GM19238 (cell line): ENCODE measurements around the gene ZNF486.
"Not testable (repeated sequence)": the region's sequence is repeated elsewhere in the genome, so short reads cannot be mapped to it uniquely, and the experiment has no call there.

Experiments used
- DNase-seq: peaks from one replicate; pipeline ENCODE4 v3.0.0; 2011; ENCODE audit warnings: low spot score; ENCODE audit not compliant: insufficient read length

The ZNF486 gene

DNA sequence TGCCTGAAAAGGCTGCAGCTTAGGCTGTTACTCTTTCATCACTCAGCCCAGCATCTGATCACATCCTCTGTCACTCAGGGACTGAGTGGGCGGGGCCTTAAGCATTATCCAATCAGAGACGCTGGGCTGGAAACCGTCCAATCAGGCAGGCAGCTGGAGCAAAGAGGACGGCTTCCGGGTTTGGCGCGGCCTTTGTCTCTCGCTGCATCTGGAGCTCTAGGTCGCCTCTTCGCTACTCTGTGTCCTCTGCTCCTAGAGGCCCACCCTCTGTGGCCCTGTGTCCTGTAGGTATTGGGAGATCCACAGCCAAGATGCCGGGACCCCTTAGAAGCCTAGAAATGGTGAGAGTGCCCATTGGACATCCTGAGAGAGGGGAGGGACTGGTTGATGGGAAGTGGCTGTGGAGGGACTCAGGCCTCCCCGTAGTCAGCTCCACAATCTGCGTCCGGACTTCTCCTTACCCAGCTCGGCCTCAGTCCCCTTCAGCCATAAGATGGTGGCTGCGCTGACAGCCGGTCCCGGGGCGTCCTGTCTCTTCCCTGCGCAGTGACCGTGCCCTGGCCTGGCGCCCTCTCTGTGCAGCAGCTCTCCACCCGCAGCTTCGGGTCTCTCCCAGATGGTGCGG is at the start of gene ZNF486:
ZNF486 (plus strand) TSS at position 195 of the 625 bp plus-strand sequence; CDS start at position 312, 117 bp downstream.
- peak; percentile 46 for DNase-seq

DNA sequence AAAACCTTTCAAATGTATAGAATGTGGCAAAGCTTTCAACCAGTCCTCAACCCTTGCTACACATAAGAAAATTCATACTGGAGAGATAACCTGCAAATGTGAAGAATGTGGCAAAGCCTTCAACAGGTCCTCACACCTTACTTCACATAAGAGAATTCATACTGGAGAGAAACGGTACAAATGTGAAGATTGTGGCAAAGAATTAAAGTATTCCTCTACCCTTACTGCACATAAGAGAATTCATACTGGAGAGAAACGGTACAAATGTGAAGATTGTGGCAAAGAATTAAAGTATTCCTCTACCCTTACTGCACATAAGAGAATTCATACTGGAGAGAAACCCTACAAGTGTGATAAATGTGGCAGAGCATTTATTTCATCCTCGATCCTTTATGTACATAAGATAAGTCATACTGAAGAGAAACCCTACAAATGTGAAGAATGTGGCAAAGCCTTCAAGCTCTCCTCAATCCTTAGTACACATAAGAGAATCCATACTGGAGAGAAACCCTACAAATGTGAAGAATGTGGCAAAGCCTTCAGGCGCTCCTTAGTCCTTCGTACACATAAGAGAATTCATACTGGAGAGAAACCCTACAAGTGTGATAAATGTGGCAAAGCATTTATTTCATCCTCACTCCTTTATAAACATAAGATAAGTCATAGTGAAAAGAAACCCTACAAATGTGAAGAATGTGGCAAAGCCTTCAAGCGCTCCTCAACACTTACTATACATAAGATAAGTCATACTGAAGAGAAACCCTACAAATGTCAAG is 48.8 kb upstream of the ZNF486 start:
- not testable (repeated sequence) for DNase-seq

DNA sequence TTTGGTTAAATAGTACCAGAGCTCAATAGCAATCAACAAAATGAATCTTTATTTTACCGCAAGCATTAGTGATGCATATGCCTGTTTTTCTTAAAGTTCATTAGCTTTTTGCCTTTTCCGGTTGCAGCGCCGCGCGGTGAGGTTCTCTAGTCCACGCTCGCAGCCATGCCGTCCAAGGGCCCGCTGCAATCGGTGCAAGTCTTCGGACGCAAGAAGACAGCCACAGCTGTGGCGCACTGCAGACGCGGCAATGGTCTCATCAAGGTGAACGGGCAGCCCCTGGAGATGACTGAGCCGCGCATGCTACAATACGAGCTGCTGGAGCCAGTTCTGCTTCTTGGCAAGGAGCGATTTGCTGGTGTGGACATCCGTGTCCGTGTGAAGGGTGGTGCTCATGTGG is 42.1 kb upstream of the ZNF486 start:
- no peak for DNase-seq

DNA sequence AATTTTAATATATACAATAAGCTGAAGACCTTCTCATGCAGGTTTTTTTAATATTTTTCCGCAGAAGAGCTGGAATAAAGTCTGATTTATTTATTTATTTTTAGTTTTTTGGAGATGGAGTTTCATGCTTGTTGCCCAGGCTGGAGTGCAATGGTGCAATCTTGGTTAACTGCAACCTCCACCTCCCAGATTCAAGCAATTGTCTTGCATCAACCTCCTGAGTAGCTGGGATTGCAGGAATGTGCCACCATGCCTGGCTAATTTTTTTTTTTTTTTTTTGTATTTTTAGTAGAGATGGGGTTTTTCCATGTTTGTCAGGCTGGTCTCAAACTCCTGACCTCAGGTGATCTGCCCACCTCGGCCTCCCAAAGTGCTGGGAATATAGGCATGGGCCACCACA is 34.1 kb upstream of the ZNF486 start:
- DNase-seq, result not testable (repeated sequence)

DNA sequence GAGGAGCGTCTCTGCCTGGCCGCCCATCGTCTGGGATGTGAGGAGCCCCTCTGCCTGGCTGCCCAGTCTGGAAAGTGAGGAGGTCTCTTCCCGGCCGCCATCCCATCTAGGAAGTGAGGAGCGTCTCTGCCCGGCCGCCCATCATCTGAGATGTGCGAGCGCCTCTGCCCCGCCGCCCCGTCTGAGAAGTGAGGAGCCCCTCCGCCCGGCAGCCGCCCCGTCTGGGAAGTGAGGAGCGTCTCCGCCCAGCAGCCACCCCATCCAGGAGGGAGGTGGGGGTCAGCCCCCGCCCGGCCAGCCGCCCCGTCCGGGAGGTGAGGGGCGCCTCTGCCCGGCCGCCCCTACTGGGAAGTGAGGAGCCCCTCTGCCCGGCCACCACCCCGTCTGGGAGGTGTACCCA is 29.3 kb upstream of the ZNF486 start:
- DNase-seq, result not testable (repeated sequence)

DNA sequence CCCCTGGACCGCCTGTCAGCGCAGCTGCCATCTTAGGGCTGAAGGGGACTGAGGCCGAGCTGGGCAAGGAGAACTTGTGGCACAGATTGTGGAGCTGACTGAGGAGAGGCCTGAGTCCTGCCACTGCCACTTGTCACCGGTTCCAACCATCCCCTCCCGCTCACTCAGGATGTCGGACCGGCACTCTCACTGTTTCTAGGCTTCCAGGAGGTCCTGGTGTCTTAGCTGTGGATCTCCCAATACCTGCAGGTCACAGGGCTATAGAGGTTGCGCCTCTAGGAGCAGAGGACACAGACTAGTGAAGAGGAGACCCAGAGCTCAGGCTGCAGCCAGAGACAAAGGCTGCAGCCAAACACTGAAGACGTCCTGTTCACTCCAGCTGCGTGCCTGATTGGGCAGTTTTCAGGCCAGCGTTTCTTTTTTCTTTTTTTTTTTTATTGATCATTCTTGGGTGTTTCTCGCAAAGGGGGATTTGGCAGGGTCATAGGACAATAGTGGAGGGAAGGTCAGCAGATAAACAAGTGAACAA is 15.3 kb upstream of the ZNF486 start:
- no peak for DNase-seq

DNA sequence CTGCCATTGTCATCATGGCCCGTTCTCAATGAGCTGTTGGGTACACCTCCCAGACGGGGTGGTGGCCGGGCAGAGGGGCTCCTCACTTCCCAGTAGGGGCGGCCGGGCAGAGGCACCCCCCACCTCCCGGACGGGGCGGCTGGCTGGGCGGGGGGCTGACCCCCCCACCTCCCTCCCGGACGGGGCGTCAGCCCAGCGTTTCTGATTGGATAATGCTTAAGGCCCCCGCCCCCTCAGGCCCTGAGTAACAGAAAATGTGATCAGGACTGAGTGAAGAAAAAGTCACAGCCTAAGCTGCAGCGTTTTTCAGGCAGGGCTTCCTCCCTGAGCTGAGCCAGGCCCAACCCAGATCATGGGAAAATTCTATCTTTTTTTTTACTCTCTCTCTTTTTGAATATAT is 14.5 kb upstream of the ZNF486 start:
- DNase-seq, result not testable (repeated sequence)

DNA sequence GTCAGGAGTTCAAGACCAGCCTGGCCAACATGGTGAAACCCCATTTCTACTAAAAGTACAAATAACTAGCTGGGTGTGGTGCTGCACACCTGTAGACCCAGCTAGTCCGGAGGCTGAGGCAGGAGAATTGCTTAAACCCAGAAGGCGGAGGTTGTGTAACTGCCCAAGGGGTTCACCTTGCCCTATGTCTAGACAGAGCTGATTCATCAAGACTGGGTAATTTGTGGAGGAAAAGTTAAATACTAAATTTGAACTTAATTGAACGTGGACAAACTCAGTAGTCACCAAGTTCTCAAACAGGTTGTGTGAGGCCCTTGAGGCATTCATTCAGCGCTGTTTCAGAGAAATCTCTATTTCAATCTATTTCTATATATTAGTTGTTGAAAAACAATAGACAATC is 13.7 kb upstream of the ZNF486 start:
- no peak for DNase-seq

DNA sequence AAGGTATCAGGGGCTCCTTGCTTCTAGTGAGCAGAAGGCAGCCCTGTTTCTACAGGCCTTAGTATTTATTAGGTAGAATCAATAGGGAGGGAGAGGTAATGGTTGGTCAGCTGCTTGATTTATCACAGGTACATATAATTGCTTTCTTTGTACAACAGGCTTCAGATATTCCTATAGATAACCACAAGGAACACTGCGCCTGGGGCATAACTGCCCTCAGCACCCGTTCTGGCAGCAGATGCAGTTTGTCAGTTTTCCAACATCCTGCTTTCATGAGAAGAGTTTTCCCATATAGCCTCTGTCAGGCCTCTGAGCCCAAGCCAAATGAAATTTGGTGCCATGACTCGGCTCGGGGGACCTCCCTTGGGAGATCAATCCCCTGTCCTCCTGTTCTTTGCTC is 12.4 kb upstream of the ZNF486 start:
- DNase-seq, result no peak

DNA sequence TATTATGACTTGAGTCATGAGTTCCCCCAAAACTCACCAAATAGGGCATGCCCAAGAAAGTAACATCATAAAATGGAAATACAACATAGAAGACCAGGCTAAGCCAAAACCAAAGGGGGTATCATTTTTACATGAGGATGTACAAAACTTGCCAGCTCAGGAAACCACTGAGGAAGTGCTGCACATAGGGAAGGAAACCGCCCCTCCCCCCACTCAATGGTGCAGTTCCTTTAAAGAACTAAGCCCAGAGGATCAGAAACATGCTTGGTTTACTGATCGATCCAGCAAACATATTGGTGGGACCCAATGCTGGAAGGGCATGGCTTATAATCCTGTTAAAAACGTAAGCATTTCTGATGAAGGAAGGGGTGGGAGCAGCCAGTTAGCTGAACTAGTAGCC is 4.2 kb upstream of the ZNF486 start:
- no peak for DNase-seq

DNA sequence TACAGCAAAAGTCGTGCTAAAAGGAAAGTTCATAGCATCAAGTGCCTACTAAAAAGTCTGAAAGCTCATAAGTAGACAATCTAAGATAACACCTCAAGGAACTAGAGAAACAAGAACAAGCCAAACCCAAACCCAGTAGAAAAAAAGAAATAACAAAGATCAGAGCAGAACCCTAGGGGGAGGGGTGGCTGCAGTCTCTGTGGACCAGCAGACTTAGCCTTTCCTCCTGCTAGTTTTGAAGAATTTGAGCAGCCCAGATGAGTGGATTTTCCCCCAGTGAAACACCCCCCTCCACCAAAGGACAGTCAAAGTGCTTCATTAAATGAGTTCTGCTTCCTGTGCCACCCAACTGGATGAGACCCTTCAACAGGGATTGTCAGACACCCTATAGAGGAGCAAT is 2.6 kb upstream of the ZNF486 start:
- DNase-seq, result no peak

DNA sequence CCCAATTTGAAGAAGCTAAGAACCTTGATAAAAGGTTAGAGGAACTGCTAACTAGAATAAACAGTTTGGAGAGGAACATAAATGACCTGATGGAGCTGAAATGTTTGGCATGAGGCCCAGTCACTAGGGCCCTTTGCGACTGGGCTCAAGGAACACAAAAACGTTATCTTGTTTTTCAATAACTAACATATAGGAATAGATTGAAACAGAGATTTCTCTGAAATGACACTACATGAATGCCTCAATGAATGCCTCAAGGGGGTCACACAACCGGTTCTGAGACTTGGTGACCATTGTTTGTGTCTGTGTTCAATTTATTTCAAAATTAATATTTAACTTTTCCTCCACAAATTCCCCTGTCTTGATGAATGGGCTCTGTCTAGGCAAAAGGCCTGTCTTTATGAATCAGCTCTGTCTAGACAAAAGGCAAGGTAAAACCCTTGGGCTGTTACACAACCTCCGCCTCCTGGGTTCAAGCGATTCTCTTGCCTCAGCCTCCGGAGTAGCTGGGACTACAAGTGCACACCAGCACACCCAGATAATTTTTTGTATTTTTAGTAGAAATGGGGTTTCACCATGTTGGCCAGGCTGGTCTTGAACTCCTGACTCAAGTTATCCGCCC is 932 bp upstream of the ZNF486 start:
- DNase-seq, result no peak

DNA sequence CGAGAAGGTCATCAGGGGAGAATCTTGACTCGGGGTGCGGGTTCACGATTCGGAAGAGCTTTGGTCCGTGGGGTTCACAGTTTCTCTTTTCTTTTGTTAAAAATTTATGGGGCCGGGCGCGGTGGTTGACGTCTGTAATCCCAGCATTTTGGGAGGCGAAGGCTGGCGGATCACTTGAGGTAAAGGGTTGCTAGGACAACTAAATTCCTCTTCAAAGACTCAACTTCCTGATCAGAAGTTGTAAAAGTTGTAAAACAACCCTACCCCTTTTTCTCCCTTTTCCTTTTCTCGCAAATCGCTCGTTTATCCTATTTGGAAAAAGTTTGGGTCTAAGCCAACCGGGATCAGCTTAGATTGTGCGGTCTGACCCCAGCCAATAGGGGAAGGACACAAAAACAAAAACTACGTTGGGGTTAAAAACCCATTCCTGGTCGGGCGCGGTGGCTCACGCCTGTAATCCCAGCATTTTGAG is 673 bp downstream of the ZNF486 start:
- no peak for DNase-seq

DNA sequence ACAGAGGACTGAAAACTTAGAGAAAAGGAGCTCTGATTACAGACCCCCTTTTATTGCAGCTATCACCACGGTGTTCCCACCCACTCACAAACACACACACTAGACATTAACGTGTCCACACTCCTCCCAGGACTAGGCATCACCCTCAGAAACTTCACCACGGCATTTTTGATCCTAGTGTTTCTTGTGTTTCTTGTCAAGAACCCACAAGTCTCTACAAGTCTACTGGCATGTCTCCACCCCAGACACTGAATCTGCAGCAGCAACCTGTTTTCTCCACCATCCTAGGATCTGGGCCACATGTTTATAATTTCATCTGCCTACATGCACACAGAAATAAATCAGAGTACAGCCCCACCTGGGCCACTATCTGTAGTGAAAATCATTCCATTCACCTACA is 4.3 kb downstream of the ZNF486 start:
- no peak for DNase-seq

DNA sequence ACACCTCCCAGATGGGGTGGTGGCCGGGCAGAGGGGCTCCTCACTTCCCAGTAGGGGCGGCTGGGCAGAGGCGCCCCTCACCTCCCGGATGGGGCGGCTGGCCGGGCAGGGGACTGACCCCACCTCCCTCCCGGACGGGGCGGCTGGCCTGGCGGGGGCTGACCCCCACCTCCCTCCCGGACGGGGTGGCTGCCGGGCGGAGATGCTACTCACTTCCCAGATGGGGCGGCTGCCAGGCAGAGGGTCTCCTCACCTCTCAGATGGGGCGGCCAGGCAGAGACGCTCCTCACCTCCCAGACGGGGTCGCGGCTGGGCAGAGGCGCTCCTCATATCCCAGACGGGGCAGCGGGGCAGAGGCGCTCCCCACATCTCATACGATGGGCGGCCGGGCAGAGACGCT is 8.8 kb downstream of the ZNF486 start:
- DNase-seq, result not testable (repeated sequence)

DNA sequence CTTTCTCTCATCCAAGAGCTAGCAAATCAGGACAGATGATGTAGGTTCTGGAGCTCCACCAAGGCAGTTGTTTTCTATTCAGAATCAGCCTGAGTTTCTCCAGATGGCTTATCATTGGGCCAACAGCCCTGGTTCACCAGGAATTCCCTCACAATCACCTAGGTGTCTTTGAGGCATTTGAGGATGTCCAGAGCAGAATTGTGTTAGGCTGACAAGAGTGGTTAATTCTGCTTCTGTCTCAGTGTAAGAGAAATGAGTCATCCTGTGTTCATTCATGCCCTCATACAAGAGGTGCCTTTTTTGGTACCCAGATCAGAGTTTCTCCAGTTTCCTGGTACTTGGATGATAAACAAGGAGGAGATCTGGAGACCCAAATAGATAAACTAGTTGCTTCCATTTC is 12.9 kb downstream of the ZNF486 start:
- DNase-seq, result not testable (repeated sequence)

DNA sequence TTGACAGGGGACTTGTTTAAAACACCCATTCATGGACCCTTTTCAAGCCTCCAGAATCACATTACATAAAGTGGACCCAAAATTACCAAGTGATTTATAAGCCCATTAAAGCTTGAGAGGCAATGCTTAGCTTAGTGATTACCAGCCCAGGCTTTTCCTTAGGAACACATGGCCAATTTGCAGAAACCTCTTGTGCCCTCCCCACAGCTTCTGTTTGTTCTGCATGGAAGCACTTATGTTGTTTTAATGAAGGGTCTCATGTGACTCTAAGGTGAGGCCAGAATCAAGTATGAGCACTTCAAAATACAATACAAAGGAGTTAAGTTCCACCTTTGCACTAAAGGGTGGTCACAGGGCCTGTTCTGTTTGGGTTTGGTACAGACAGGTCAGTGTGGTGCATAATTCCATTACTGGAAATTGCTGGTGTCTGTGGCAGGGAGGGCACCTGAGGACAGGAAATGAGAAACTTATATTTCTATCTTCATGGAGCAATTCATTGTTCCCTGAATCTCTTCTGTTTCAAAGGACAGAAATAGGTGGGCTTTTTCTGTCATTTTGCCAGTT is 15.3 kb downstream of the ZNF486 start:
- no peak for DNase-seq

DNA sequence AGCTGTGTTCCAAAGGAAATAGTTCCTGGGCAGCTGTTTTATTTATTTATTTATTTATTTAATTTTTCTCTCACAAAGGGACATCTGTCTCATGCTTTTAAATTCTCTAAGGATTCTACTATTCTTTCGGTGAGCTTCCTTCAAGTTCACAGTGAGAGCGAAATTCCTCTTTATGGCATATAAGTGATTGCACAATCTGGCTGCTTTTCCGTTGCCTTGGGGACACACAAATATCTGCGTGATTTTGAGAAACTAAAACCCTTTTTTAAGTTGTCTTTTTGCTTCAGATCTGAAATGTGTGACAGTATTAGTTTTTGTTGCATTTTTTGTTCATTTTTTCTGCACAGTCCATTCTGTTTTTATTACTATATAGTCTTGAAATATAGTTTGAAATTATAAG is 19.2 kb downstream of the ZNF486 start:
- no peak for DNase-seq

DNA sequence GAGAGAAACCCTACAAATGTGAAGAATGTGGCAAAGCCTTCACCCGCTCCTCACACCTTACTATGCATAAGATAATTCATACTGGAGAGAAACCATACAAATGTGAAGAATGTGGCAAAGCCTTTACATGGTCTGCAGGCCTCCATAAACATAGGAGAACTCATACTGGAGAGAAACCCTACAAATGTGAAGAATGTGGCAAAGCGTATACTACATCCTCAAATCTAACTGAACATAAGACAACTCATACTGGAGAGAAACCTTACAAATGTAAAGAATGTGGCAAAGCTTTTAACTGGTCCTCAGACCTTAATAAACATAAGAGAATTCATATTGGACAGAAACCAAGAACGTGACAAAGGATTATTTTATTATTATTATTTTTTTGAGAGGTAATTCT is 30.7 kb downstream of the ZNF486 start:
- DNase-seq, result no peak

DNA sequence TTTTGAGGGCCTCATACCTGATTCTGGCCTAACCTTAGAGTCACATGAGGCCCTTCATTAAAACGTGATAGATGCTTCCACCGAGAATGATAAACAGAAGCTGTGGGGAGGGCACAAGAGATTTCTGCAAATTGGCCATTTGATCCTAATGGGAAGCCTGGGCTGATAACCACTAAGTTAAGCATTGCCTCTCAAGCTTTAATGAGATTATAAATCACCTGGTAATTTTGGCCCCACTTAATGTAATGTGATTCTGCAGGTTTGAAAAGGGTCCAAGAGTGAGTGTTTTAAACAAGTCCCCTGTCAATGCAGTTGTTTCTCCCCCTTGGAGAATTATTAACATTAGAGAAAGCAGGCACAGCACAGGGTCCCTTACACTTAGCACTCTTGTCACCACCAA is 42.0 kb downstream of the ZNF486 start:
- no peak for DNase-seq

DNA sequence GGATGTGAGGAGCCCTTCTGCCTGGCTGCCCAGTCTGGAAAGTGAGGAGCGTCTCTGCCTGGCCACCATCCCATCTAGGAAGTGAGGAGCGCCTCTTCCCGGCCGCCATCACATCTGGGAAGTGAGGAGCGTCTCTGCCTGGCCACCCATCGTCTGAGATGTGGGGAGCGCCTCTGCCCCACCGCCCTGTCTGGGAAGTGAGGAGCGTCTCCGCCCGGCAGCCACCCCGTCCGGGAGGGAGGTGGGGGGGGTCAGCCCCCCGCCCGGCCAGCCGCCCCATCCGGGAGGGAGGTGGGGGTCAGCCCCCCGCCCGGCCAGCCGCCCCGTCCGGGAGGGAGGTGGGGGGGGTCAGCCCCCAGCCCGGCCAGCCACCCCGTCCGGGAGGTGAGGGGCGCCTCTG is 47.4 kb downstream of the ZNF486 start:
- not testable (repeated sequence) for DNase-seq

DNA sequence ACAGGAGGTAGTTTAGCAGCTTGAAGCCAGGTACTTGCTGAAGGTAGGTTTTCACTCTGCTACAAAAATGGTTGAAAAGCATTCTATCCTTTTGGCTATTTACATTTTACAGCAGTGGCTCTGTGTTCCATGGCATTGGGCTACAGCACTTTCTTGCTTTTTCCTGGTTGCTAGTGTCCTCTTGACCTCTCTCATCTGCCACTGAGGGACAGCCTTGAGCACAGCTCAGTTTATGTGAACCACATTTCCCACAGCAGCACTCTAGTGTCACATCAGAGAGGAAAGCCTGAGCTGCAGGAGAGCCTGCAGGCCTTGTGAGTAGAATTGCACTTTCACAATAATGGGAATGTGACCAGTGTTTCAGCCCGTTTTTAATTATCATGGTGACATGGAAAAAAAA is 54.6 kb downstream of the ZNF486 start:
- not testable (repeated sequence) for DNase-seq
